ENCODE measurements around the gene DPH1.
"Not testable (repeated sequence)": the region's sequence is repeated elsewhere in the genome, so short reads cannot be mapped to it uniquely, and the experiment has no call there.

Gene DPH1

DNA sequence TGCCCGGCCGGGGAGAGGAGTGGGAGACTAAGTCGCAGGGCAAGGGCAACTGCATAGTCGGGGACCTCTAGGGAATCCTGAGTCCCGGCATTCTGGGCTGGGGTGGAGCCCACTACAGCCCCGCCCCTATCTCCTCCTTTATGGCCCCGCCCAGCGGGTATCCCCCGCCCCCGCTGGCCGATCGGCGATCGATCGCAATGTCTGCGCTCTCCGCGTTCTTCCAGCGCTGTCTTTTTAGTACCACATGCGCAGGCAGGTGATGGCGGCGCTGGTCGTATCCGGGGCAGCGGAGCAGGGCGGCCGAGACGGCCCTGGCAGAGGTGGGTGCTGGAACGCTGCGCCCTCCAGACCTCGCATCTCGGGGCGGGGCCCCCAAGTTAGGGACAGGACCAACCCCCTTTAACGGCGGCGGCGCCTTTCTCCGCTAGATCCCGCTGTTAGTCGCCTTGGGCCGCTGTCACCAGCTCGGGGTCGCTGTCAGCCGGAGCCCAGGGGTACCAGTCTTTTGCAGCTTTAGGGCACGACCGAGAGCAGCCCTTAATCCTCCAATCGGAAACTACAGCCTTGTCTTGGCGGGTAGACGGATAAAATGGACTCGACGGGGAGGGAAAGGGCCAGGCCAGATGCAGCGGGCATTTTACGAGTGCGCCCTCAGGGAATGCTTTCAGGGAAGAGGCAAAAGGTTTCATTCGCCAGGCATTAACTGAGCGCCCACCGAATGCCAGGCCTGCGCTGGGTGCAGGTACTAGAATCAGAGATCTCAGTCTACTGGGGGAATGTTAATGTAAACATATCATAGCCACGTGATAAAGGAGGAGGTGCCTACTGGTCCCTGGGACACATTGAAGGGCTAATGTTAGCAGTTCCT is at the start of gene DPH1:
DPH1 (plus strand) TSS at position 243 of the 868 bp plus-strand sequence; CDS start at position 260, 17 bp downstream.
- TF ChIP-seq ARNTL (CRISPR knock-in tag; IDR thresholded peaks at IDR 0.05; ENCODE audit: borderline replicate concordance, low read depth) (peak; percentile 83), ZNF8 (CRISPR knock-in tag; IDR thresholded peaks at IDR 0.05) (peak; percentile 82)
- TF ChIP-seq, protein P1, sequence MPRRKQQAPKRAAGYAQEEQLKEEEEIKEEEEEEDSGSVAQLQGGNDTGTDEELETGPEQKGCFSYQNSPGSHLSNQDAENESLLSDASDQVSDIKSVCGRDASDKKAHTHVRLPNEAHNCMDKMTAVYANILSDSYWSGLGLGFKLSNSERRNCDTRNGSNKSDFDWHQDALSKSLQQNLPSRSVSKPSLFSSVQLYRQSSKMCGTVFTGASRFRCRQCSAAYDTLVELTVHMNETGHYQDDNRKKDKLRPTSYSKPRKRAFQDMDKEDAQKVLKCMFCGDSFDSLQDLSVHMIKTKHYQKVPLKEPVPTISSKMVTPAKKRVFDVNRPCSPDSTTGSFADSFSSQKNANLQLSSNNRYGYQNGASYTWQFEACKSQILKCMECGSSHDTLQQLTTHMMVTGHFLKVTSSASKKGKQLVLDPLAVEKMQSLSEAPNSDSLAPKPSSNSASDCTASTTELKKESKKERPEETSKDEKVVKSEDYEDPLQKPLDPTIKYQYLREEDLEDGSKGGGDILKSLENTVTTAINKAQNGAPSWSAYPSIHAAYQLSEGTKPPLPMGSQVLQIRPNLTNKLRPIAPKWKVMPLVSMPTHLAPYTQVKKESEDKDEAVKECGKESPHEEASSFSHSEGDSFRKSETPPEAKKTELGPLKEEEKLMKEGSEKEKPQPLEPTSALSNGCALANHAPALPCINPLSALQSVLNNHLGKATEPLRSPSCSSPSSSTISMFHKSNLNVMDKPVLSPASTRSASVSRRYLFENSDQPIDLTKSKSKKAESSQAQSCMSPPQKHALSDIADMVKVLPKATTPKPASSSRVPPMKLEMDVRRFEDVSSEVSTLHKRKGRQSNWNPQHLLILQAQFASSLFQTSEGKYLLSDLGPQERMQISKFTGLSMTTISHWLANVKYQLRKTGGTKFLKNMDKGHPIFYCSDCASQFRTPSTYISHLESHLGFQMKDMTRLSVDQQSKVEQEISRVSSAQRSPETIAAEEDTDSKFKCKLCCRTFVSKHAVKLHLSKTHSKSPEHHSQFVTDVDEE (CRISPR knock-in tag; IDR thresholded peaks at IDR 0.05) = no peak
- peak; percentile 93 for ATAC-seq

DNA sequence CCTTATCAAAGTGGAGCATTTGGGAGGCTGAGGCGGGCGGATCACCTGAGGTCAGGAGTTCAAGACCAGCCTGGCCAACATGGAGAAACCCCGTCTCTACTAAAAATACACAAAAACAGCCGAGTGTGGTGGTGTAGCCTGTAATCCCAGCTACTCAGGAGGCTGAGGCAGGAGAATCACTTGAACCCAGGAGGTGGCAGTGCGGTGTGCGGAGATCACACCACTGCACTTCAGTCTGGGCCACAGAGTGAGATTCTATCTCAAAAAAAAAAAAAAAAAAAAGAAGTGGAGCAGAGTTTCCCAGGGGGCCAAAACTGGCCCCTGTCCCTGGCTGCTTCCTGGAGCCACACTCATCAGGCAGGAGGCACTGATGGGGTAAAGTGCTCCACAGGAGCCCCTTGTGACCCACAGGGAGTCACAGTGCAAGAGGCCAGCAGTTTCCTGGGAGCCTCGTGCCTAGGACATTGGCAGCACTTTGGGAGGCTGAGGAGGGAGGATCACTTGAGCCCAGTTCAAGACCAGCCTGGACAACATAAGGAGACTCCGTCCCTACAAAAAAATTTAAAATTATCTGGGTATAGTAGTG is 49.2 kb upstream of the DPH1 start:
- ATAC-seq = no peak
- no peak for TF ChIP-seq OSR1 (CRISPR knock-in tag; IDR thresholded peaks at IDR 0.05)
- TF ChIP-seq ZNF8 (CRISPR knock-in tag; IDR thresholded peaks at IDR 0.05) = no peak
- no peak for TF ChIP-seq ISL1 (CRISPR knock-in tag; IDR thresholded peaks at IDR 0.05)

DNA sequence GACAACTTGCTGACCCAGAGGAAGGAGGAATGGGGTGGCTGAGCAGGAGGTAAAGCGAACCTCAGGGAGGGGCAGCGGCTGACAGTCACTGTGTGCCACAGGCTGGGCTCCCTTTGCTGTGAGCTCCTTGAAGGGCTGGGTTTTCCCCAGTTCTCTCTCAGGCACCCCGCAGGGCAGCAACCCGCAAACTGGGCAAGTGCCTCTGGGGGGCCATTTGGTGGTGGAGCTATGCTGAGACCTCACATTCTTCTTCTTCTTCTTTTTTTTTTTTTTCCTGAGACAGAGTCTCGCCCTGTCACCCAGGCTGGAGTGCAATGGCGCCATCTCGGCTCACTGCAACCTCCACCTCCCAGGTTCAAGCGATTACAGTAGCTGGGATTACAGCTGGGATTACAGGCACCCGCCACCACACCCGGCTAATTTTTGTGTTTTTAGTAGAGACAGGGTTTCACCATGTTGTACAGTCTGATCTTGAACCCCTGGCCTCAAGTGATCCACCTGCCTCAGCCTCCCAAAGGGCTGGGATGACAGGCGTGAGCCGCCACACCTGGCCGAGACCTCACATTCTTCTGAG is 47.1 kb upstream of the DPH1 start:
- ATAC-seq = not testable (repeated sequence)

DNA sequence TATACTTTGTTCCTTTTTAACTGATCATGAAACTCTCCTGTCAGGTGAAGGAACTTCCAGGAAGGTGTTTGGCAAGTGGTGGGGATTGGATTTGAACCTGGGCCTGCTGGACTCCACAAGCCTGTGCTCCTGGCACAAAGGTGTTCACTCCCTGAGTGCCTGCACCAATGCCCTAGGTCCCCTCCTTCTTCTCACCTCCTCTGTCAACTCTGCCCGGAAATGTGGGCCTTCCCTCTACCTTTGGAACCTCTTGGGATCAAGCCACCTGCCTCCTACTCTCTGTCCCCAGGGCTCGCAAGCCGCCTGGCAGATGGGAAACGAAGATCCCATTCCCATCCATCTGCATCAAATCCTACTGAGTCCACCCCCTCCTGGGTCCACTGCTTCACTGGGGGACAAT is 44.9 kb upstream of the DPH1 start:
- no peak for ATAC-seq
- TF ChIP-seq ZNF565 (CRISPR knock-in tag; conservative IDR thresholded peaks at IDR 0.05; ENCODE audit: low read depth) (no peak), PPARA (CRISPR knock-in tag; IDR thresholded peaks at IDR 0.05; ENCODE audit: borderline replicate concordance) (no peak), TCF4 (CRISPR knock-in tag; IDR thresholded peaks at IDR 0.05; ENCODE audit: borderline replicate concordance) (no peak), RARB (CRISPR knock-in tag; IDR thresholded peaks at IDR 0.05) (no peak), BACH2 (CRISPR knock-in tag; IDR thresholded peaks at IDR 0.05; ENCODE audit: borderline replicate concordance) (no peak), SNAI2 (CRISPR knock-in tag; IDR thresholded peaks at IDR 0.05) (no peak), ARNTL (CRISPR knock-in tag; IDR thresholded peaks at IDR 0.05; ENCODE audit: borderline replicate concordance, low read depth) (no peak), ZNF8 (CRISPR knock-in tag; IDR thresholded peaks at IDR 0.05) (no peak), CSDC2 (CRISPR knock-in tag; IDR thresholded peaks at IDR 0.05) (no peak), ZFP30 (CRISPR knock-in tag; IDR thresholded peaks at IDR 0.05) (no peak), GLIS3 (CRISPR knock-in tag; IDR thresholded peaks at IDR 0.05) (no peak), ZC3H10 (CRISPR knock-in tag; IDR thresholded peaks at IDR 0.05) (no peak)
- TF ChIP-seq, protein P1 (CRISPR knock-in tag; IDR thresholded peaks at IDR 0.05) = no peak
- TF ChIP-seq, protein P2, sequence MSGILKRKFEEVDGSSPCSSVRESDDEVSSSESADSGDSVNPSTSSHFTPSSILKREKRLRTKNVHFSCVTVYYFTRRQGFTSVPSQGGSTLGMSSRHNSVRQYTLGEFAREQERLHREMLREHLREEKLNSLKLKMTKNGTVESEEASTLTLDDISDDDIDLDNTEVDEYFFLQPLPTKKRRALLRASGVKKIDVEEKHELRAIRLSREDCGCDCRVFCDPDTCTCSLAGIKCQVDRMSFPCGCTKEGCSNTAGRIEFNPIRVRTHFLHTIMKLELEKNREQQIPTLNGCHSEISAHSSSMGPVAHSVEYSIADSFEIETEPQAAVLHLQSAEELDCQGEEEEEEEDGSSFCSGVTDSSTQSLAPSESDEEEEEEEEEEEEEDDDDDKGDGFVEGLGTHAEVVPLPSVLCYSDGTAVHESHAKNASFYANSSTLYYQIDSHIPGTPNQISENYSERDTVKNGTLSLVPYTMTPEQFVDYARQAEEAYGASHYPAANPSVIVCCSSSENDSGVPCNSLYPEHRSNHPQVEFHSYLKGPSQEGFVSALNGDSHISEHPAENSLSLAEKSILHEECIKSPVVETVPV (CRISPR knock-in tag; IDR thresholded peaks at IDR 0.05) = no peak
- TF ChIP-seq, protein P3, sequence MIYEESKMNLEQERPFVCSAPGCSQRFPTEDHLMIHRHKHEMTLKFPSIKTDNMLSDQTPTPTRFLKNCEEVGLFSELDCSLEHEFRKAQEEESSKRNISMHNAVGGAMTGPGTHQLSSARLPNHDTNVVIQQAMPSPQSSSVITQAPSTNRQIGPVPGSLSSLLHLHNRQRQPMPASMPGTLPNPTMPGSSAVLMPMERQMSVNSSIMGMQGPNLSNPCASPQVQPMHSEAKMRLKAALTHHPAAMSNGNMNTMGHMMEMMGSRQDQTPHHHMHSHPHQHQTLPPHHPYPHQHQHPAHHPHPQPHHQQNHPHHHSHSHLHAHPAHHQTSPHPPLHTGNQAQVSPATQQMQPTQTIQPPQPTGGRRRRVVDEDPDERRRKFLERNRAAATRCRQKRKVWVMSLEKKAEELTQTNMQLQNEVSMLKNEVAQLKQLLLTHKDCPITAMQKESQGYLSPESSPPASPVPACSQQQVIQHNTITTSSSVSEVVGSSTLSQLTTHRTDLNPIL (CRISPR knock-in tag; IDR thresholded peaks at IDR 0.05; ENCODE audit: low read depth) = no peak
